Measurements from ENCODE around the gene NEK7. TPM values are rescaled to one million over a fixed set of nuclear protein-coding genes. Genes with fewer than 3 reads are reported as not detected.

NEK7 gene
- total and polyA plus RNA-seq, 2 experiments from 2014 or later = 700 to 1,186 TPM

DNA sequence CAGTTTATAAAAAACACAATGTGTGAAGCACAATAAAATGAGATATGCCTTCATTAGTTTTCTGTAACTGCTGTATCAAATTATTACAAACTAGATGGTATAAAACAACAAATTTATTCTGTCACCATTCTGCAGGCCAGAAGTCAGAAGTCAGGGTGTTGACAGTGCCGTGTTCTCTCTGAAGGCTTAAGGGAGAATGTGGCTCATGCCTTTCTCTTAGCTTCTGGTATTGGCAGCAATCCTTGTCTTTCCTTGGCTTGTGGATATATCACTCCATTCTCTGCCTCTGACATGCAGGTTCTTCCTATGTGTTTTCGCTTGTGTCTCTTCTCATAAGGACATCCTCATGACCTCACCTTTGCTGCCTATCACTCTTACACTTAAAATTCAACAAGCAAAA lies 10.1 kb downstream of the NEK7 start:
- peaks cover 100% of the 10 kb centered on the region for H3K79me2 ChIP-seq (ENCODE audit: insufficient read depth)
- peak overlapping the region; percentile 51 for H3K27ac ChIP-seq
- no peak overlapping the region for H3K4me3 ChIP-seq
- H3K36me3 ChIP-seq (ENCODE audit: low read depth) = peaks cover 3% of the 10 kb centered on the region; the same call in 1 of the 2 replicates
- in situ Hi-C loops (cut with MboI) = loop anchor here (25.0 kb wide), 1 partner anchor 520 kb away; no protein-coding TSS in a partner anchor
- H3K4me2 ChIP-seq (ENCODE audit: unreplicated experiment) = peak overlapping the region; percentile 27
- H3K4me1 ChIP-seq (ENCODE audit: insufficient read depth) = peaks cover 85% of the 10 kb centered on the region
- no peak overlapping the region for H2AFZ ChIP-seq
- no peak overlapping the region for H3K9ac ChIP-seq
- WGBS, 2 experiments (ENCODE audit: low coverage in 1 of 2, low lambda C conversion rate in 2 of 2, missing lambda C conversion rate in 2 of 2) = 69 to 91% methylated on average over 2 of the region's 2 CpGs
- TF ChIP-seq EZH2 (IDR thresholded peaks at IDR 0.05; ENCODE audit: insufficient read depth, poor library complexity, severe bottlenecking) (no peak), EZH2phosphoT487 (IDR thresholded peaks at IDR 0.05; ENCODE audit: insufficient read depth, low read depth) (no peak)
- H3K27me3 ChIP-seq (replicated peaks; ENCODE audit: insufficient read depth) = no peaks in the 10 kb centered on the region
- peaks cover 82% of the 10 kb centered on the region for H4K20me1 ChIP-seq (ENCODE audit: insufficient read depth)
- no peaks in the 10 kb centered on the region for H3K9me2 ChIP-seq (ENCODE audit: insufficient read depth)
- no peaks in the 10 kb centered on the region for H3K9me3 ChIP-seq (ENCODE audit: low read depth)
- no peak for DNase-seq
- peaks cover 91% of the 10 kb centered on the region for H3F3A ChIP-seq (ENCODE audit: insufficient read depth)

DNA sequence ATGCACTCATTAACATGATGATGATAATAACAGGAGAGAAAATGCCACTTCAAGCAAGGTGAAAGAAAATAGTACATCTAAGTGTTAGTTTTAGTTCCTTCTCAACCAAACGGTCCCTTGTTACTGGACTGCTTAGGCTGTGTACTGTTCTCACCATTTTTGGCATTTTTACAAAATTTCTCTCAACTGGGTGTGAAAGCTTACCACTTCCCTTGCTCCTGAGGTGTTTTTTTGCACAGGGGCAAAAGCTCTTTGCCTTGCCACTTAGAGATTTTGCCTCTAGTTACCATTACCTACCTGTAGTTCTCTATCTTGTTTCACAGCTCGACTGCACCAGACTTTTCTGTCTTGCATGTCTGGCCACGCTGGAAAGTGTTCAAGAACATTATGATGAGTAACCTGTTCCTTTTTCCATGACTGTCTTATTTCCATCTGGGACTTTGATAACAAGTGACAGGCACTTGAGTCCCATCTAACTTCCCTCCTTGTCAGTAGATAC lies 10.7 kb downstream of the NEK7 start:
- Histone ChIP-seq H3K79me2 (ENCODE audit: insufficient read depth) (peaks cover 100% of the 10 kb centered on the region), H3K4me3 (no peak overlapping the region), H3K9ac (no peak overlapping the region), H4K20me1 (ENCODE audit: insufficient read depth) (peaks cover 84% of the 10 kb centered on the region), H3K4me1 (ENCODE audit: insufficient read depth) (peaks cover 85% of the 10 kb centered on the region), H3K27me3 (replicated peaks; ENCODE audit: insufficient read depth) (no peaks in the 10 kb centered on the region), H3K4me2 (ENCODE audit: unreplicated experiment) (peak overlapping the region; percentile 27), H3K9me2 (ENCODE audit: insufficient read depth) (no peaks in the 10 kb centered on the region), H3K9me3 (ENCODE audit: low read depth) (no peaks in the 10 kb centered on the region), H2AFZ (no peak overlapping the region), H3F3A (ENCODE audit: insufficient read depth) (peaks cover 91% of the 10 kb centered on the region), H3K36me3 (ENCODE audit: low read depth) (peaks cover 3% of the 10 kb centered on the region; the same call in 1 of the 2 replicates), H3K27ac (peak overlapping the region; percentile 51)
- TF ChIP-seq EZH2phosphoT487 (IDR thresholded peaks at IDR 0.05; ENCODE audit: insufficient read depth, low read depth) (no peak), EZH2 (IDR thresholded peaks at IDR 0.05; ENCODE audit: insufficient read depth, poor library complexity, severe bottlenecking) (no peak)
- peak; percentile 70 for DNase-seq
- 35 to 49% methylated on average over 3 of the region's 3 CpGs for WGBS, 2 experiments (ENCODE audit: low coverage in 1 of 2, low lambda C conversion rate in 2 of 2, missing lambda C conversion rate in 2 of 2)
- in situ Hi-C loops (cut with MboI) = loop anchor here (25.0 kb wide), 1 partner anchor 520 kb away; no protein-coding TSS in a partner anchor

DNA sequence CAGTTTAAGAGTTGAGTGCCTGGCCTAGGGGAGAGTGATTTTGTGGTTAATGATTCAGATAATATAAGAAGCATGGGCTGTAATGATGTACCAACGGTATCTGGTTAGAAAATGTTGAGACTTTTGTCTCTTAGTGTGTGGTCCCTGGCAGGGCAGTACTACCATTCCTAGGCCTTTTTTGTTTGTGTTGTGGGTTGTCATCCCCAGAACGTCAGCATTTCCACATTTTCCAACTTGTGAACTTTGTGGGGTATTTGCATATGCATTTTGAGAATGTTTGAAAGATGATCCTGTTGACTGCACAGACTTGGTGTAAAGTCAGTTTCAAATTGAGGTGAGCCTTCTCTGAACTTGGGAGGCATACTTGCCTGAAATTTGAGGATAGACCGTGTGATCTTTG lies 11.4 kb downstream of the NEK7 start:
- Histone ChIP-seq H3K4me3 (peak overlapping the region; percentile 19), H3K27ac (peak overlapping the region; percentile 51), H3K36me3 (ENCODE audit: low read depth) (peaks cover 3% of the 10 kb centered on the region; the same call in 1 of the 2 replicates), H3K9ac (no peak overlapping the region), H3K79me2 (ENCODE audit: insufficient read depth) (peaks cover 100% of the 10 kb centered on the region), H4K20me1 (ENCODE audit: insufficient read depth) (peaks cover 85% of the 10 kb centered on the region), H3K4me1 (ENCODE audit: insufficient read depth) (peaks cover 84% of the 10 kb centered on the region), H2AFZ (no peak overlapping the region), H3K27me3 (replicated peaks; ENCODE audit: insufficient read depth) (no peaks in the 10 kb centered on the region), H3K9me2 (ENCODE audit: insufficient read depth) (no peaks in the 10 kb centered on the region), H3F3A (ENCODE audit: insufficient read depth) (peaks cover 87% of the 10 kb centered on the region), H3K9me3 (ENCODE audit: low read depth) (no peaks in the 10 kb centered on the region), H3K4me2 (ENCODE audit: unreplicated experiment) (peak overlapping the region; percentile 27)
- no peak for TF ChIP-seq EZH2 (IDR thresholded peaks at IDR 0.05; ENCODE audit: insufficient read depth, poor library complexity, severe bottlenecking)
- TF ChIP-seq EZH2phosphoT487 (IDR thresholded peaks at IDR 0.05; ENCODE audit: insufficient read depth, low read depth) = no peak
- in situ Hi-C loops (cut with MboI) = loop anchor here (25.0 kb wide), 1 partner anchor 519 kb away; no protein-coding TSS in a partner anchor
- 47 to 52% methylated on average over 3 of the region's 3 CpGs for WGBS, 2 experiments (ENCODE audit: low coverage in 1 of 2, low lambda C conversion rate in 2 of 2, missing lambda C conversion rate in 2 of 2)
- peak; percentile 52 for DNase-seq

DNA sequence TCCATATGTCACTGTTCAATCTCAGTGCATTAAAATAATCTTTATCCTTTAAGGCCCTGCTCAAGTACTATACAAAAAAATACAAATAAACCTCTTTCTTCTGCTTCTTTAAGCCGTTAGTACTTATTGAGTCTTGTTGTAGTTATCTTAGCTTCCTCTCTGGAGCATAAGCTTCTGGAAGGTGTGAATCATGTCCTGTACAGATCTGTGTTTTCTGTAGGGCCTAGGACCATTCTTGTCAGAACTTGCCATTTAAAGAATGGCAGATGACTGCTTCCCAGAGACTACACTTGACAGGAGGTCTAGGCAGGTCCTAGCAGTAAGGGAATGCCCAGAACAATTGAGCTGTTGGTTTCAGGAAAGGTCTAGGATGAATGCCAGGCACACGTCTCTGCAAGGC lies 12.9 kb downstream of the NEK7 start:
- Histone ChIP-seq H3K27ac (peak overlapping the region; percentile 7; the same call in 1 of the 2 replicates), H3K4me1 (ENCODE audit: insufficient read depth) (peaks cover 90% of the 10 kb centered on the region), H3K4me3 (0 out of 2 replicates have a peak overlapping the region, but pooled peaks have one; percentile 2), H2AFZ (no peak overlapping the region), H3K9me3 (ENCODE audit: low read depth) (no peaks in the 10 kb centered on the region), H3K27me3 (replicated peaks; ENCODE audit: insufficient read depth) (no peaks in the 10 kb centered on the region), H3K9me2 (ENCODE audit: insufficient read depth) (no peaks in the 10 kb centered on the region), H3F3A (ENCODE audit: insufficient read depth) (peaks cover 77% of the 10 kb centered on the region), H4K20me1 (ENCODE audit: insufficient read depth) (peaks cover 96% of the 10 kb centered on the region), H3K79me2 (ENCODE audit: insufficient read depth) (peaks cover 100% of the 10 kb centered on the region), H3K9ac (no peak overlapping the region), H3K36me3 (ENCODE audit: low read depth) (0 out of 2 replicates have a peak, but pooled peaks cover 3% of the 10 kb centered on the region), H3K4me2 (ENCODE audit: unreplicated experiment) (peak overlapping the region; percentile 27)
- DNase-seq = no peak
- WGBS, 2 experiments (ENCODE audit: low coverage in 1 of 2, low lambda C conversion rate in 2 of 2, missing lambda C conversion rate in 2 of 2) = 93 to 95% methylated on average over 2 of the region's 2 CpGs
- in situ Hi-C loops (cut with MboI) = loop anchor here (25.0 kb wide), 1 partner anchor 518 kb away; no protein-coding TSS in a partner anchor
- TF ChIP-seq EZH2phosphoT487 (IDR thresholded peaks at IDR 0.05; ENCODE audit: insufficient read depth, low read depth) = no peak
- no peak for TF ChIP-seq EZH2 (IDR thresholded peaks at IDR 0.05; ENCODE audit: insufficient read depth, poor library complexity, severe bottlenecking)

Measured in GM23248 (cell line).